Osteocyte (in vitro differentiated cells): Measurements from ENCODE around the gene UBL7. TPM values are rescaled to one million over a fixed set of nuclear protein-coding genes. Genes with fewer than 3 reads are reported as not detected.

Experiments used
- DNase-seq: peaks from one replicate; pipeline ENCODE4 v3.0.0; 2021; ENCODE audit warnings: mixed read lengths; ENCODE audit not compliant: unreplicated experiment; ENCODE audit errors: extremely low spot score
- H3K27ac Mint-ChIP-seq: one replicate; pipeline ENCODE4 v1.8.0; 2021; ENCODE audit warnings: mild to moderate bottlenecking, mixed read lengths; ENCODE audit not compliant: unreplicated experiment
- H3K27me3 Mint-ChIP-seq: one replicate; pipeline ENCODE4 v1.8.0; 2021; ENCODE audit warnings: mixed read lengths; ENCODE audit not compliant: unreplicated experiment
- H3K36me3 Mint-ChIP-seq: one replicate; pipeline ENCODE4 v1.8.0; 2021; ENCODE audit warnings: mixed read lengths; ENCODE audit not compliant: unreplicated experiment
- H3K4me1 Mint-ChIP-seq: one replicate; pipeline ENCODE4 v1.8.0; 2021; ENCODE audit warnings: mixed read lengths; ENCODE audit not compliant: unreplicated experiment
- H3K4me3 Mint-ChIP-seq: one replicate; pipeline ENCODE4 v1.8.0; 2021; ENCODE audit warnings: mild to moderate bottlenecking, moderate library complexity, mixed read lengths; ENCODE audit not compliant: unreplicated experiment
- H3K9me3 Mint-ChIP-seq: one replicate; pipeline ENCODE4 v1.8.0; 2021; ENCODE audit warnings: mixed read lengths; ENCODE audit not compliant: unreplicated experiment
- total RNA-seq: library from RNA; stranded (reverse); gene quantifications from 2 replicates; pipeline ENCODE4 v1.2.1, GENCODE V29; 2021
- TF ChIP-seq, protein P1 (sequence below): fragments of 200-600 bp; sonication (generic); IDR thresholded peaks from 2 replicates; pipeline ENCODE4 v1.5.0; 2021; ENCODE audit warnings: antibody characterized with exemption, mild to moderate bottlenecking, moderate library complexity

UBL7 gene
- total RNA-seq, 1 donor from 2014 or later, result 59.5 TPM

GRCh38 chr15:74454764-74455500 lies 6.0 kb downstream of the UBL7 start:
- TF ChIP-seq, protein P1, sequence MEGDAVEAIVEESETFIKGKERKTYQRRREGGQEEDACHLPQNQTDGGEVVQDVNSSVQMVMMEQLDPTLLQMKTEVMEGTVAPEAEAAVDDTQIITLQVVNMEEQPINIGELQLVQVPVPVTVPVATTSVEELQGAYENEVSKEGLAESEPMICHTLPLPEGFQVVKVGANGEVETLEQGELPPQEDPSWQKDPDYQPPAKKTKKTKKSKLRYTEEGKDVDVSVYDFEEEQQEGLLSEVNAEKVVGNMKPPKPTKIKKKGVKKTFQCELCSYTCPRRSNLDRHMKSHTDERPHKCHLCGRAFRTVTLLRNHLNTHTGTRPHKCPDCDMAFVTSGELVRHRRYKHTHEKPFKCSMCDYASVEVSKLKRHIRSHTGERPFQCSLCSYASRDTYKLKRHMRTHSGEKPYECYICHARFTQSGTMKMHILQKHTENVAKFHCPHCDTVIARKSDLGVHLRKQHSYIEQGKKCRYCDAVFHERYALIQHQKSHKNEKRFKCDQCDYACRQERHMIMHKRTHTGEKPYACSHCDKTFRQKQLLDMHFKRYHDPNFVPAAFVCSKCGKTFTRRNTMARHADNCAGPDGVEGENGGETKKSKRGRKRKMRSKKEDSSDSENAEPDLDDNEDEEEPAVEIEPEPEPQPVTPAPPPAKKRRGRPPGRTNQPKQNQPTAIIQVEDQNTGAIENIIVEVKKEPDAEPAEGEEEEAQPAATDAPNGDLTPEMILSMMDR, result no peak
- no peak overlapping the region for H3K27ac Mint-ChIP-seq
- no peak overlapping the region for H3K4me3 Mint-ChIP-seq
- H3K27me3 Mint-ChIP-seq, result no peaks in the 10 kb centered on the region
- no peaks in the 10 kb centered on the region for H3K9me3 Mint-ChIP-seq
- peaks cover 34% of the 10 kb centered on the region for H3K36me3 Mint-ChIP-seq
- H3K4me1 Mint-ChIP-seq, result peaks cover 2% of the 10 kb centered on the region
- no peak for DNase-seq

GRCh38 chr15:74453925-74454763 lies 6.8 kb downstream of the UBL7 start:
- DNase-seq, result no peak
- Mint-ChIP-seq H3K9me3 (no peaks in the 10 kb centered on the region), H3K4me3 (no peak overlapping the region), H3K4me1 (peaks cover 2% of the 10 kb centered on the region), H3K36me3 (peaks cover 41% of the 10 kb centered on the region), H3K27me3 (no peaks in the 10 kb centered on the region), H3K27ac (no peak overlapping the region)
- TF ChIP-seq, protein P1, result no peak

DNA sequence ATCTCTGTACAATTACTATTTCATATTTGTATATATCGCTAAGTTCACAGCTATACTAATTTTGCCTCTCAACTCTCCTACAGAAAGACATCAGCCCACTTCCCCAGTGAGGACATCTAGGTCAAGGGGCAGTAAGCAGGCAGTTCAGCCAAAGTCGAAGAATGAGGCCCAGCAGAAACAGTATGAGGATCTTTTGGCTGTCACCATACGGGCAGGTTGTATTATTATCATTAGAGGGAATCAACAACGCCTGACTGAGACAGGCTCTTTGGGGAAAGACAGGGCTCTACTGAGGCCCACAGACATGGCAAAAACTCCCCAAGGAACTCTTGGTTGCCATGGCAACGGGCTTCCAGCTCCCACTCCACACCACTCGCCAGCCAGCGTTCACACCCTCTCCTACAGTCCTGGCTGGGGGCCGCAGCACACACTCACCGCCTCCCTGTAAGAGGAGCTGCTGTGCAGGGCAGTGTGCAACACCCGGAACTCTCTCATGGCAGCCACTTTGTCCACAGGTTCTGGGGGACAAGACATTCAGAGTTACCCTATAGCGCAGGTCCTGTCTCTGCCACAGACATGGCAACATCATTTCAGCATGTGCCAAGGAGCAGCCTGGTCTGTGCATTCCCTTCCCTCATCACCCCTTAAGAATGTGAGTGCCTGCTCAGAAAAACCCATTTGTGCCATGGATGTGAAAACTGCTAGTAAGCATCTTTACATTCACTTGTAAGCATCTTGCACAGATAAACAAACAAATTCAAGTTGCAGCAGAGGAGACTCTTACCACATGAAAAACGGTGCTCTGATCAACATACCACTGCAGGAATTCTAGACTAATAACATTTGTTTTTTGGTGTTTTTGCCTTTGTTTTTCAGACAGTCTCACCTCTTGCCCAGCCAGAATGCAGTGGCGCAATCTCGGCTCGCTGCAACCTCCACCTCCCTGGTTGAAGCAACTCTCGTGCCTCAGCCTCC lies 8.8 kb downstream of the UBL7 start:
- H3K4me3 Mint-ChIP-seq, result no peak overlapping the region
- no peak overlapping the region for H3K27ac Mint-ChIP-seq
- peaks cover 38% of the 10 kb centered on the region for H3K36me3 Mint-ChIP-seq
- TF ChIP-seq, protein P1, result no peak
- H3K4me1 Mint-ChIP-seq, result no peaks in the 10 kb centered on the region
- H3K9me3 Mint-ChIP-seq, result no peaks in the 10 kb centered on the region
- no peaks in the 10 kb centered on the region for H3K27me3 Mint-ChIP-seq
- no peak for DNase-seq

GRCh38 chr15:74451322-74451721 lies 9.6 kb downstream of the UBL7 start:
- Mint-ChIP-seq H3K4me3 (no peak overlapping the region), H3K4me1 (no peaks in the 10 kb centered on the region), H3K36me3 (peaks cover 41% of the 10 kb centered on the region), H3K9me3 (no peaks in the 10 kb centered on the region), H3K27ac (no peak overlapping the region), H3K27me3 (no peaks in the 10 kb centered on the region)
- TF ChIP-seq, protein P1, result no peak
- DNase-seq, result no peak
